Duodenal mucosa (tissue), 2 donors: ENCODE measurements around the gene ARL11.
"Not testable (repeated sequence)": the region's sequence is repeated elsewhere in the genome, so short reads cannot be mapped to it uniquely, and the experiment has no call there.

ENCODE experiments used
- H3K27ac ChIP-seq: one replicate; pipeline ENCODE4 v1.7.0; 2013; ENCODE audit warnings: low read depth, low read length
- H3K27me3 ChIP-seq, 2 donors: one replicate each; pipeline ENCODE4 v1.7.0; 2013; ENCODE audit warnings: low read length in 2 of 2, control low read depth in 1 of 2; ENCODE audit not compliant: insufficient read depth in 2 of 2, control insufficient read depth in 1 of 2
- H3K36me3 ChIP-seq, 2 donors: one replicate each; pipeline ENCODE4 v1.7.0; 2013; ENCODE audit warnings: low read length in 2 of 2, control low read depth in 1 of 2; ENCODE audit not compliant: insufficient read depth in 2 of 2, control insufficient read depth in 1 of 2
- H3K4me1 ChIP-seq, 2 donors: one replicate each; pipeline ENCODE4 v1.7.0; 2013; ENCODE audit warnings: low read length in 2 of 2, control low read depth in 1 of 2; ENCODE audit not compliant: insufficient read depth in 2 of 2, control insufficient read depth in 1 of 2
- H3K4me3 ChIP-seq, 2 donors: one replicate each; pipeline ENCODE4 v1.7.0; 2013; ENCODE audit warnings: low read length in 2 of 2, low read depth in 1 of 2
- H3K9ac ChIP-seq, 2 donors: one replicate each; pipeline ENCODE4 v1.7.0; 2013; ENCODE audit warnings: low read length in 2 of 2, low read depth in 1 of 2
- H3K9me3 ChIP-seq, 2 donors: one replicate each; pipeline ENCODE4 v1.7.0; 2013; ENCODE audit warnings: low read length in 2 of 2, control low read depth in 1 of 2; ENCODE audit not compliant: control insufficient read depth in 1 of 2

Gene ARL11

GRCh38 chr13:49594576-49594975 is 33.7 kb upstream of the ARL11 start:
- Histone ChIP-seq H3K9me3 (no peaks in the 10 kb centered on the region), H3K4me3 (no peak overlapping the region), H3K36me3 (no peaks in the 10 kb centered on the region), H3K27ac (no peak overlapping the region), H3K9ac (no peak overlapping the region), H3K4me1 (no peaks in the 10 kb centered on the region), H3K27me3 (no peaks in the 10 kb centered on the region)

GRCh38 chr13:49596221-49596620 is 32.1 kb upstream of the ARL11 start:
- Histone ChIP-seq H3K27me3 (no peaks in the 10 kb centered on the region), H3K9ac (no peak overlapping the region), H3K36me3 (no peaks in the 10 kb centered on the region), H3K9me3 (no peaks in the 10 kb centered on the region), H3K4me1 (no peaks in the 10 kb centered on the region), H3K4me3 (no peak overlapping the region), H3K27ac (no peak overlapping the region)

GRCh38 chr13:49597043-49597641 is 31.2 kb upstream of the ARL11 start:
- no peak overlapping the region for H3K9ac ChIP-seq
- no peaks in the 10 kb centered on the region for H3K9me3 ChIP-seq
- H3K4me1 ChIP-seq: no peaks in the 10 kb centered on the region
- H3K36me3 ChIP-seq: no peaks in the 10 kb centered on the region
- H3K4me3 ChIP-seq: no peak overlapping the region
- H3K27ac ChIP-seq: no peak overlapping the region
- no peaks in the 10 kb centered on the region for H3K27me3 ChIP-seq

- H3K9me3 ChIP-seq: no peaks in the 10 kb centered on the region
- H3K27ac ChIP-seq: no peak overlapping the region
- no peak overlapping the region for H3K9ac ChIP-seq
- H3K4me3 ChIP-seq: no peak overlapping the region
- no peaks in the 10 kb centered on the region for H3K27me3 ChIP-seq
- H3K4me1 ChIP-seq: no peaks in the 10 kb centered on the region
- no peaks in the 10 kb centered on the region for H3K36me3 ChIP-seq
Observed at GRCh38 chr13:49602005-49602404, 26.3 kb upstream of the ARL11 start.

- H3K27me3 ChIP-seq, H3K4me1 ChIP-seq, H3K36me3 ChIP-seq, H3K27ac ChIP-seq, H3K9ac ChIP-seq, H3K9me3 ChIP-seq, H3K4me3 ChIP-seq: not testable (repeated sequence)
Observed at GRCh38 chr13:49602615-49603014, 25.7 kb upstream of the ARL11 start.

GRCh38 chr13:49604570-49604969 is 23.7 kb upstream of the ARL11 start:
- Histone ChIP-seq H3K4me1 (no peaks in the 10 kb centered on the region), H3K4me3 (peak overlapping the region in 1 of 2 donors; percentile 7), H3K27ac (no peak overlapping the region), H3K36me3 (no peaks in the 10 kb centered on the region), H3K9ac (no peak overlapping the region), H3K27me3 (no peaks in the 10 kb centered on the region), H3K9me3 (no peaks in the 10 kb centered on the region)

- H3K36me3 ChIP-seq: no peaks in the 10 kb centered on the region
- no peaks in the 10 kb centered on the region for H3K4me1 ChIP-seq
- H3K9ac ChIP-seq: peak overlapping the region in 1 of 2 donors; percentile 43
- H3K4me3 ChIP-seq: peak overlapping the region; percentile 56 to 76
- H3K27ac ChIP-seq: no peak overlapping the region
- H3K27me3 ChIP-seq: no peaks in the 10 kb centered on the region
- no peaks in the 10 kb centered on the region for H3K9me3 ChIP-seq
Observed at GRCh38 chr13:49606747-49607648, 21.3 kb upstream of the ARL11 start.

- Histone ChIP-seq H3K9me3 (no peaks in the 10 kb centered on the region), H3K27ac (no peak overlapping the region), H3K36me3 (no peaks in the 10 kb centered on the region), H3K27me3 (no peaks in the 10 kb centered on the region), H3K9ac (no peak overlapping the region), H3K4me1 (no peaks in the 10 kb centered on the region), H3K4me3 (no peak overlapping the region)
Observed at GRCh38 chr13:49607761-49608160, 20.5 kb upstream of the ARL11 start.

- no peaks in the 10 kb centered on the region for H3K9me3 ChIP-seq
- H3K4me3 ChIP-seq: no peak overlapping the region
- no peaks in the 10 kb centered on the region for H3K27me3 ChIP-seq
- H3K36me3 ChIP-seq: no peaks in the 10 kb centered on the region
- no peak overlapping the region for H3K9ac ChIP-seq
- H3K27ac ChIP-seq: no peak overlapping the region
- no peaks in the 10 kb centered on the region for H3K4me1 ChIP-seq
Observed at GRCh38 chr13:49608651-49609331, 19.5 kb upstream of the ARL11 start.

GRCh38 chr13:49610176-49610575 is 18.1 kb upstream of the ARL11 start:
- no peaks in the 10 kb centered on the region for H3K36me3 ChIP-seq
- no peak overlapping the region for H3K27ac ChIP-seq
- H3K27me3 ChIP-seq: no peaks in the 10 kb centered on the region
- no peak overlapping the region for H3K9ac ChIP-seq
- no peaks in the 10 kb centered on the region for H3K4me1 ChIP-seq
- no peak overlapping the region for H3K4me3 ChIP-seq
- H3K9me3 ChIP-seq: no peaks in the 10 kb centered on the region
